Neutrophil (primary cell): ENCODE measurements around the gene CCNL2.

Experiments
- H3K27ac ChIP-seq: fragments of 200-600 bp; sonication (generic); 2 replicates; pipeline ENCODE4 v1.5.1; 2016; ENCODE audit warnings: mild to moderate bottlenecking, moderate library complexity
- H3K27me3 ChIP-seq: fragments of 200-600 bp; sonication (generic); 2 replicates; pipeline ENCODE4 v1.6.0; 2016; ENCODE audit warnings: mild to moderate bottlenecking
- H3K36me3 ChIP-seq: fragments of 200-600 bp; sonication (generic); 2 replicates; pipeline ENCODE4 v1.5.1; 2017
- H3K4me1 ChIP-seq, 2 experiments: fragments of 200-600 bp in 1 of 2; sonication (generic) in 1 of 2; 1 replicate in 1 of 2; 2 replicates in 1 of 2; pipeline versions ENCODE4 v1.5.1 to v1.6.1; 2013 to 2016; ENCODE audit warnings: low read depth in 1 of 2, low read length in 1 of 2, mild to moderate bottlenecking in 1 of 2, moderate library complexity in 1 of 2; ENCODE audit not compliant: control insufficient read depth in 1 of 2, insufficient read depth in 1 of 2
- H3K4me3 ChIP-seq, 2 experiments: fragments of 200-600 bp in 1 of 2; sonication (generic) in 1 of 2; 1 replicate in 1 of 2; 2 replicates in 1 of 2; pipeline ENCODE4 v1.5.1; 2013 to 2016; ENCODE audit warnings: low read depth in 1 of 2, low read length in 1 of 2, mild to moderate bottlenecking in 1 of 2, moderate library complexity in 1 of 2
- H3K9me3 ChIP-seq: fragments of 200-600 bp; sonication (generic); 2 replicates; pipeline ENCODE4 v1.5.1; 2016
- TF ChIP-seq, protein P1 (sequence below): fragments of 200-600 bp; sonication (generic); IDR thresholded peaks from 2 replicates; pipeline ENCODE4 v1.5.1; 2016; ENCODE audit warnings: antibody characterized with exemption

The CCNL2 gene

DNA sequence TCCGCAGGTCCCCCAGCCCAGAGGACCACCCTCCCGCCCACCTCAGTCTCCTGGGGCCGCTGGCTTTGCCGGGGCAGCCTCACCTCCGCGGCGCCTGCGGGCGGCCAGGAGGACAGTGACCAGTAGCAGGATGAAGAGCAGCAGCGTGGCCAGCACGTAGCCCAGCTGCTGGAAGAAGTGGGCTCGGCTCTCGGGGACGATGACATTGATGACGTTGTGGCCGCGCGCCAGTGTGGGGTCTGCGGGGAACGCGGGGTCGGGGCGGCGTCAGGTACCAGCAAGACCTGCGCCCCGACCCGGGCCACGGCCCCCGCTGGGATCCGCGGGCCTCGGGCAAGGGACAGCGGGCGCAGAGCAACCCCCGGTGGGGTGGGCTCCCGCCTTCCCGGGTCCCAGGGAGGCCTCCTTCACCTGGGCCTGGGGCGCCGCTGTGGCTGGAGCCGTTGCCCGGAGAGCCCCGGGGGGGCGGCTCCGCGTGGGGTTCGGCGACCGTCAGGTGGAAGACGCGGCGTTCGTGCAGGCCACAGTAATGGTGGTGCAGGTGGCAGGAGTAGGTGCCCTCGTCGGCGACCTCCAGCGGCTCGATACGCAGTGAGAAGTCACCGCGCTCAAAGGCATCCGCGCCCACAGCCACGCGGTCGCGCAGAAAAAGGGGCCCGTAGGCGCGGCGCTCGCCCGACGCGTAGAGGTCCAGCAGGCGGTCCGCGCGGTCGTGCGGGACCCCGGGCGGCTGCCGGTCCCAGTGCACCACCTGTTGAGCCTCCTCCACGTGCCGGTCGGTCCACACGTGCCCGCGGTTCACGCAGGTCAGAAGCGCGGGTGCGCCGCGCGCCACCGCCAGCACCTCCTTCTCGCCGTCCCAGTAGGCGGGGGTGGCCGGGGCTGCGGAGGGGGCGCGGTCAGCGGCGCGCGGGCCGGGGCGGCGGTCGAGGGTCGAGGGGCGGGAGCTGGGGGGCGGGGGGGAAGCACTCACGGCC is 44.6 kb downstream of the CCNL2 start:
- Histone ChIP-seq H3K27me3 (peaks cover 85% of the 10 kb centered on the region), H3K9me3 (no peaks in the 10 kb centered on the region), H3K4me1 (peaks cover 0 to 10% of the 10 kb centered on the region in 2 experiments), H3K27ac (no peak overlapping the region), H3K36me3 (no peaks in the 10 kb centered on the region), H3K4me3 (no peak overlapping the region)
- TF ChIP-seq, protein P1, sequence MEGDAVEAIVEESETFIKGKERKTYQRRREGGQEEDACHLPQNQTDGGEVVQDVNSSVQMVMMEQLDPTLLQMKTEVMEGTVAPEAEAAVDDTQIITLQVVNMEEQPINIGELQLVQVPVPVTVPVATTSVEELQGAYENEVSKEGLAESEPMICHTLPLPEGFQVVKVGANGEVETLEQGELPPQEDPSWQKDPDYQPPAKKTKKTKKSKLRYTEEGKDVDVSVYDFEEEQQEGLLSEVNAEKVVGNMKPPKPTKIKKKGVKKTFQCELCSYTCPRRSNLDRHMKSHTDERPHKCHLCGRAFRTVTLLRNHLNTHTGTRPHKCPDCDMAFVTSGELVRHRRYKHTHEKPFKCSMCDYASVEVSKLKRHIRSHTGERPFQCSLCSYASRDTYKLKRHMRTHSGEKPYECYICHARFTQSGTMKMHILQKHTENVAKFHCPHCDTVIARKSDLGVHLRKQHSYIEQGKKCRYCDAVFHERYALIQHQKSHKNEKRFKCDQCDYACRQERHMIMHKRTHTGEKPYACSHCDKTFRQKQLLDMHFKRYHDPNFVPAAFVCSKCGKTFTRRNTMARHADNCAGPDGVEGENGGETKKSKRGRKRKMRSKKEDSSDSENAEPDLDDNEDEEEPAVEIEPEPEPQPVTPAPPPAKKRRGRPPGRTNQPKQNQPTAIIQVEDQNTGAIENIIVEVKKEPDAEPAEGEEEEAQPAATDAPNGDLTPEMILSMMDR, result no peak

DNA sequence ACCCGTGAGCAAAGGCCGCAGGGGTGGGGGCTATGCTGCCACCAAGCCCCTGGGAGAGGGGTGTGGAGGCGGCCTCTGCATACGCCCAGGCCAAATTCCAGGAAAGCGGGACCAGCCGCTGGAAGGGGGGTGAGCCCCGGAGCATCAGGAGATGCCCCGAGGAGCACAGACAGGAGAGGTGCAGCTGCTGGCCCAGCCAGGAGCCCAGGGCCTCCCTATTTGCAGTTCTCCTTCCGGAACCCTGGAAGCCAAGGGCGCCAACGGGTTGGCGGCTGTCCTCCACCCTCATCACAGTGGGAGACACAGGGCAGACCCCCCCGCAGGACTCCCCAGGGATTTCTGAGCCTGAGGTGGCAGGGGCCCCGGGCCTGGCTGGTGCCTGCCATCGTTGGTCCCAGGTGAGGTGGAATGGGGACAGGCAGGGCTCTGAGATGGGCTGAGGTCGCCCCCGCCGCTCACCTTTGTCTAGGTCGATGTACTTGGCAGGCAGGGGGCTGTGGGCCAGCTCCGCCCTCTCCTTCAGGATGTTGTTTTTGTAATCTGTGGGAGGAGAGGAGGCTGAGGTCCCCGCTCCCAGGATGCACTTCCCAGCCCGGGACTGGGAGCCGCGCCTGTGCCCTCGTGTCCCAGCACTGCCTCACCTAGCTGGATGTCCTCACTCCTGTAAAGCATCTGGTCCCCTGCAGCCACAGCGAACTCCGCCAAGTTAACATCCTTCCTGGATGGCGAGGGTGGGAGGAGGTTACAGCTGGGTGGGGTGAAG is 45.6 kb downstream of the CCNL2 start:
- peaks cover 77% of the 10 kb centered on the region for H3K27me3 ChIP-seq
- H3K36me3 ChIP-seq, result no peaks in the 10 kb centered on the region

DNA sequence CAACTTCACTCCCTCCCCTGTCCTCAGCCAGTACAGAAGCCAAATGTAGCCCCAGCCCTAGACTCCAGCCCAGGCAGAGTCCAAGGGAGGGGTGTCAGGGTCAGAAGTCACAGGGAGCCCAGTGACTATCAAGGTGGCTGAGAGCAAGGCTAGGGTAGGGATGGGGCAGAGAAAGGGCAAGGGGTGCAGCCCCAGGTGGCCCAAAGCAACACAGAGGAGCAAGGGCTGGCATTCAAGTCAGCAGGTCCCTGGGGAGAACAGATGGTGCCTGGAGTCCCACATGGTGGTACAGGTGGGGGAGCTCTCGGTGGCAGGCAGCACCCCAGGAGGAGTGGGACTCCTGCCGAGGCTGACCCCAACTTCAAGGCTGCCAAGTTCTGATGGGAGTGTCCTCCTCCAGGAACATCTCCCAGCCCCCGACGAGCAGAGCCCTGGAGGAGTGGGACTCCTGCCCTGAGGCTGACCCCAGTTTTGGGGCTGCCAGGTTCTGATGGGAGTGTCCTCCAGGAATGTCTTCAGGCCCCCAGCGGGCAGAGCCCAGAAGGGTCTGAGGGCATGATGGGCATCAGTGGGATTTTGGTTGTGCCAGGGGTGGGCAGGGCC is 46.2 kb downstream of the CCNL2 start:
- Histone ChIP-seq H3K27me3 (peaks cover 77% of the 10 kb centered on the region), H3K4me1 (peaks cover 9 to 19% of the 10 kb centered on the region in 2 experiments), H3K27ac (no peak overlapping the region), H3K36me3 (no peaks in the 10 kb centered on the region), H3K9me3 (no peaks in the 10 kb centered on the region), H3K4me3 (no peak overlapping the region)
- TF ChIP-seq, protein P1, result no peak

More for the DNA sequence above, 45.6 kb downstream of the CCNL2 start:
- H3K9me3 ChIP-seq, result no peaks in the 10 kb centered on the region
- H3K4me1 ChIP-seq, result peaks cover 2 to 13% of the 10 kb centered on the region in 2 experiments
- TF ChIP-seq, protein P1, result no peak
- H3K27ac ChIP-seq, result no peak overlapping the region
- H3K4me3 ChIP-seq, result no peak overlapping the region

DNA sequence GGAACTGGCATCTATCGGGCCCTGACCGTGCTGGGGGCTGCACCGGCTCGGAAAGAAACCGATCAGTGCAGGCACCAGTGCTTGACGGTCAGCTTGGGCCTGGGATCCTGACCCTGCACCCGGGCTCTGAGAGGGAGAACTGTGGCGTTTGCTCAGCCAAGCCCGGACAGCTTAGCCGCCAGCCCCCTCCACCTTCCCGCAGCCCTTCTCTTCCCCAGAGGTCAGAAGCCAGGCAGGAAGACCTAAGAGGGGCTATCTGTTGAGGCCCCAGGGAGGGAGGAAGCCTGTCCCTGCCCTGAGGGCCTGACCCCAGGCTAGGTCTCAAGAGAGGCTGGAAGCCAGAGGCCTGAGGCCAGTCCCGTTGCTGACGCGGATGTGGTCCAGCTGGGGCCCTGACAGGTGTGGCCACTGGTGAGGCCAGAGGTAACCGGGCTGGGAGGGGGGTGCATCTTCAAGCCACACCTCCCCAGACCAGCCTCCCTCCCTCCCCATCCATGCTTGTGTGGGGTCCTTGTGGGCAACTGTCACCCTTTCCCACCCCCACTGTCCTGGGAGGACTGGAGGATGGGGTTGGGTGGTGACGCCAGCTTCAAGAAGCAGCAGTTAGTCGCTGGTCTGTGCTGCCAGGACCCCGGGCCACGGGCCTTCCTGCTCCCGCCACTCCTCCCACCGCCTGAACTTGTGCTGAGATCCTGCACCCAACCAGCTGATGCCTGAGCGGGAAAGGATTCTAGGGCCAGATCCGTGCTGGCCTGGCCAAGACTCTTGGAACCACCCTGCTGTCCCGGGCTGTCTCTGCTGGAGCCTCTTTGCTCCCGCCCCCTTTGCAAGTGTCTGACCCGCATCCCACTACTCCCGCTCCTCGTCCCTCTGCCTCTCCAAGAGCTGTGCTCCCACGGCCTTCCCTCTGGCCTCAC is 47.4 kb downstream of the CCNL2 start:
- no peak overlapping the region for H3K27ac ChIP-seq
- H3K9me3 ChIP-seq, result no peaks in the 10 kb centered on the region
- H3K27me3 ChIP-seq, result peaks cover 71% of the 10 kb centered on the region
- TF ChIP-seq, protein P1, result no peak
- no peak overlapping the region for H3K4me3 ChIP-seq
- H3K36me3 ChIP-seq, result no peaks in the 10 kb centered on the region
- peaks cover 9 to 20% of the 10 kb centered on the region in 2 experiments for H3K4me1 ChIP-seq
